ENCODE measurements around the gene HFM1.
A peak's percentile ranks its signal among the peaks of the same experiment; 100 is the strongest.

The HFM1 gene

GRCh38 chr1:91244737-91245136, 159.9 kb downstream of the HFM1 start:
- no peak for DNase-seq (ENCODE audit: low read depth, low spot score)

- DNase-seq (ENCODE audit: low read depth, low spot score): no peak
These were observed 161.5 kb downstream of the HFM1 start for GRCh38 chr1:91243171-91243570.

GRCh38 chr1:91234181-91234580, 170.5 kb downstream of the HFM1 start:
- DNase-seq (ENCODE audit: low read depth, low spot score): no peak

GRCh38 chr1:91226741-91227140, 177.9 kb downstream of the HFM1 start:
- peak; percentile 36 for DNase-seq (ENCODE audit: low read depth, low spot score)

- DNase-seq (ENCODE audit: low read depth, low spot score): no peak
These were observed 179.8 kb downstream of the HFM1 start for GRCh38 chr1:91224878-91225277.

GRCh38 chr1:91221017-91221416, 183.6 kb downstream of the HFM1 start:
- peak; percentile 7 for DNase-seq (ENCODE audit: low read depth, low spot score)

- no peak for DNase-seq (ENCODE audit: low read depth, low spot score)
These were observed 186.7 kb downstream of the HFM1 start for GRCh38 chr1:91217911-91218310.

Measured in ELF-1 (cell line).